ENCODE data around the gene CSTPP1.
"Not testable (repeated sequence)": the region's sequence is repeated elsewhere in the genome, so short reads cannot be mapped to it uniquely, and the experiment has no call there.

CSTPP1 gene

DNA sequence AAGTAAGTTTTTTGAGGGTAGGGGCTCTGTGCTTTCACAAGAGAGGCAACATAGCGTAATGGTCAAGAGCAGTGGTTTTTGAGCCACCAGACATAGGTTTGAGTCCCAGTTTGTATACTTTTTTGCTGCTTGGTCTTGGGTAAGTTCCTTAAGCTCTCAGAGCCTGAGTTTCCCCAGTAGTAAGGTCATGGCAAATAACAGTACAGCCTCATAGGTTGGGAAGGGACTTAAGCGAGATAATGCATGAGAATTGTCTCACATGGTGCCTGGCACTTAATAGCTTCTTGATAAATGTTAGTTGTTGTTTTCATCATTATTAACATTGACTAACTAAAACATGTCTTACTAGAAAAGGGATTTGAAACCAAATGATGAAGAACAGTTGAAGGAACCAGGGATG, 157.0 kb downstream of the CSTPP1 start:
- DNase-seq (ENCODE audit: low spot score) = no peak
- TF ChIP-seq CTCF (IDR thresholded peaks at IDR 0.05; ENCODE audit: extremely low read depth, insufficient read depth, missing control alignments) = no peak
- in situ Hi-C loops (cut with MboI; ENCODE audit: low pct_unique_long_range_greater_than_20kb, low sequenced_read_pairs, unreplicated experiment) = no loop called here

DNA sequence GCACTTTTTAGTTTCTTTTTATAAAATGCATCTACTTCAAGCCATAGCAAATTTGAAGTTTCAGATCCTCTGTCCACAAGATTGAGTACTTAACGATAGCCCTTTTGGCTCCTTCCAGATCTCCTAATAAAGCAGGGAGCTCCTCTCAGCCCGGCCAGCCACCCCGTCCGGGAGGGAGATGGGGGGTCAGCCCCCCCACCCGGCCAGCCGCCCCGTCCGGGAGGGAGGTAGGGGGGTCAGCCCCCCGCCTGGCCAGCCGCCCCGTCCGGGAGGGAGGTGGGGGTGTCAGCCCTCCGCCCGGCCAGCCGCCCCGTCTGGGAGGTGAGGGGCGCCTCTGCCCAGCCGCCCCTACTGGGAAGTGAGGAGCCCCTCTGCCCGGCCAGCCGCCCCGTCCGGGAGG, 160.3 kb downstream of the CSTPP1 start:
- in situ Hi-C loops (cut with MboI; ENCODE audit: low pct_unique_long_range_greater_than_20kb, low sequenced_read_pairs, unreplicated experiment); DNase-seq (ENCODE audit: low spot score): not testable (repeated sequence)

- DNase-seq (ENCODE audit: low spot score) = not testable (repeated sequence)
These were observed 161.7 kb downstream of the CSTPP1 start for GRCh38 chr11:47098223-47098622.

GRCh38 chr11:47099214-47099917, 162.8 kb downstream of the CSTPP1 start:
- in situ Hi-C loops (cut with MboI; ENCODE audit: low pct_unique_long_range_greater_than_20kb, low sequenced_read_pairs, unreplicated experiment) = no loop called here
- DNase-seq (ENCODE audit: low spot score) = no peak

More at GRCh38 chr11:47098223-47098622, 161.7 kb downstream of the CSTPP1 start:
- in situ Hi-C loops (cut with MboI; ENCODE audit: low pct_unique_long_range_greater_than_20kb, low sequenced_read_pairs, unreplicated experiment) = not testable (repeated sequence)

GRCh38 chr11:47099918-47100315, 163.4 kb downstream of the CSTPP1 start:
- in situ Hi-C loops (cut with MboI; ENCODE audit: low pct_unique_long_range_greater_than_20kb, low sequenced_read_pairs, unreplicated experiment) = no loop called here
- TF ChIP-seq CTCF (IDR thresholded peaks at IDR 0.05; ENCODE audit: extremely low read depth, insufficient read depth, missing control alignments) = no peak
- no peak for DNase-seq (ENCODE audit: low spot score)

More at GRCh38 chr11:47099214-47099917, 162.8 kb downstream of the CSTPP1 start:
- no peak for TF ChIP-seq CTCF (IDR thresholded peaks at IDR 0.05; ENCODE audit: extremely low read depth, insufficient read depth, missing control alignments)

DNA sequence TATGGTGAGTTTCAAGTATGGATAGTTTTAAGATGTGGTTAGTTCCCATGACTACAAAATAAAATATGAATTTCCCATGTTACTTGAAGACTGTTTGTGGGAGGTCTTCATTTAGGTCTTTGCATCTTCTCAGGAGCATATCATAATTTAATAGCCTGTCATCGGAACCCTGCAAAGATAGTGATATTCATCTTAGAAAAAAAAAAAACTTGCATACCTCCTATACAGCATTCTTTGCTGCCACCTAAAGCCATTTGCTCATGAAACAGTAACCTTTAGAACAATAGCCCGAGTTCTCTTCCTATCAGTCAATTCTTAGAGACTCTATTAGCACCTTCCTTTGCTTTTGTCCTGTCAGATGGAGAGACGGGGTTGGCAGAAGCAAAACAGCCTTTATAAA, 164.8 kb downstream of the CSTPP1 start:
- no peak for TF ChIP-seq CTCF (IDR thresholded peaks at IDR 0.05; ENCODE audit: extremely low read depth, insufficient read depth, missing control alignments)
- no peak for DNase-seq (ENCODE audit: low spot score)
- in situ Hi-C loops (cut with MboI; ENCODE audit: low pct_unique_long_range_greater_than_20kb, low sequenced_read_pairs, unreplicated experiment) = no loop called here

GRCh38 chr11:47104261-47104950, 167.8 kb downstream of the CSTPP1 start:
- in situ Hi-C loops (cut with MboI; ENCODE audit: low pct_unique_long_range_greater_than_20kb, low sequenced_read_pairs, unreplicated experiment) = no loop called here
- no peak for TF ChIP-seq CTCF (IDR thresholded peaks at IDR 0.05; ENCODE audit: extremely low read depth, insufficient read depth, missing control alignments)
- DNase-seq (ENCODE audit: low spot score) = no peak

Data from GM13977 (cell line).